HS-5 (cell line): ENCODE measurements around the gene PDIA6.
"Not testable (repeated sequence)": the region's sequence is repeated elsewhere in the genome, so short reads cannot be mapped to it uniquely, and the experiment has no call there.

Experiments
- DNase-seq: peaks from one replicate; pipeline ENCODE4 v3.0.0-alpha.2; 2012; ENCODE audit warnings: low read depth

Gene PDIA6

GRCh38 chr2:10832203-10832936 lies 19.8 kb upstream of the PDIA6 start:
- DNase-seq, result peak; percentile 23

GRCh38 chr2:10831400-10831985 lies 18.9 kb upstream of the PDIA6 start:
- no peak for DNase-seq

- DNase-seq, result no peak
Measured at GRCh38 chr2:10830641-10831399, 18.2 kb upstream of the PDIA6 start.

DNA sequence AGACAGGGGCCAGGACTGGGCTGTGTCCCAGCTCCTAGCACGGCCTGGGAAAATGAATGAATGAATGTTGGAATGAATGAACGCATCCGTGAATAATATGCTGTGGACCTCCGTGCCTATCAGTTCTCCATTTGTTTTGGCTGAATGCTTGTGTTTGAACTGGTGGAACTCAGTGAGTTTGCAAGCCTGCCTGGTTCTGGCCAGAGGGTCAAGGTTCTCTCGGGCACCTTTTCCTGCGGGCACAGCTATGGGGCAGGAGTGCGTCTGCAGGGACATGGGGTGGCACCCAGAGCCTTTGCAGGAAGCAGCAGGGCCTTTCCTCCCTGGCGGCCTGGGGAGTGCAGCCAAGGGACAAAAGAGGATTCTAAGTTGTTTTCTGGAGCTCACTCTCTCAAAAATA lies 17.6 kb upstream of the PDIA6 start:
- no peak for DNase-seq

GRCh38 chr2:10829299-10829698 lies 16.7 kb upstream of the PDIA6 start:
- no peak for DNase-seq

GRCh38 chr2:10828346-10828745 lies 15.8 kb upstream of the PDIA6 start:
- DNase-seq, result no peak

DNA sequence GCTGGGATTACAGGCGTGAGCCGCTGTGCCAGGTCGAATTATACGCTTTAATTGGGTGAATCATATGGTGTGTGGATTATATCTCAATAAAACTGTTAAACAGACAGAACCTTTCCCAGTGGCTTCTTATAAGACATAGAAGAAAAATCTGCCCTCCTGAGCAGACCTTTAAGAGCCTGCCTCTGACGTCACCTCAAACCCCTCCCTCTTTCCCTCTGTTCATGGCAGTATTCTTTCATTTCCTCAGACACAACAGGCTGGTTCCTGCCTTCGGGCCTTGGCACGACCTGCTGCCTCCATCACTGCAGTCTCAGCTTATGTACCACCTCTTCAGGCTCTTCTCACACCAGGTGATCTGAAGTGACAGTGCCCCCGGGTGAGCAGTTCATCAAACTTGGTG lies 14.0 kb upstream of the PDIA6 start:
- no peak for DNase-seq

DNA sequence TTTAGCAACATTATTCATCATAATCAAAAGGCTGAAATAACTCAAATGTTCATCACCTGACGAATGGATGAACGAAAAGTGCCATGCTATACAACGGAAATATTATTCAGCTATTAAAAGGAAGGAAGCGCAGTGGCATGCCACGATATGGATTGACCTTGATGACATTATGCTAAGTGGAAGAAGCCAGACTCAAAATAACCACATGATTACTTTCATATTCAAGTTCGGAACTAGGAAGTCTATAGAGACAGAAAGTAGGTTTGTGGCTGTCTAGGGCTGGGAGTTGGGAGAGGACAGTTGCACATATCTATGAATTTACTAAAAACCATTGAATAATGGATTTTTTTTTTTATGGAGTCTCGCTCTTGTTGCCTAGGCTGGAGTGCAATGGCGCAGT lies 13.4 kb upstream of the PDIA6 start:
- DNase-seq, result no peak

DNA sequence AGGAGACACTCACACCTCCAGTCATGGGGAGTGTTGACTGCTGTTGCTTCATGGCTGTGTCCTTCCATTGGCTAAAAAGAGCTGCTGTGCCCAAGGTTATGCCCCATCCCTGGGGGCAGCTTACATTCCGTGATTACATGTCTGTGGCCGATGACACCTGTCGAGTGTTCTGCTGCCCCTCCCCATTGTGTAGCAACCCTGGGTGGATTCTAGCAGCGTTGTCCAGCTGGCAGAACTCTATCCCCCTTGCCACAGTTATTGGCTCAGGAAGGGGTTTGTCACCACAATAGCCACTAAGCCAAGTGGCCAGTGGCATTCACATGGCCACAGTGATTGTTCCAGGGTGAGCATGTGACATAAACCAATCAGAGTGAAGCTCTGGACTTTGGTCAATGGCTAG lies 11.6 kb upstream of the PDIA6 start:
- DNase-seq, result no peak

- DNase-seq, result no peak
Measured at GRCh38 chr2:10820978-10821695, 8.6 kb upstream of the PDIA6 start.

DNA sequence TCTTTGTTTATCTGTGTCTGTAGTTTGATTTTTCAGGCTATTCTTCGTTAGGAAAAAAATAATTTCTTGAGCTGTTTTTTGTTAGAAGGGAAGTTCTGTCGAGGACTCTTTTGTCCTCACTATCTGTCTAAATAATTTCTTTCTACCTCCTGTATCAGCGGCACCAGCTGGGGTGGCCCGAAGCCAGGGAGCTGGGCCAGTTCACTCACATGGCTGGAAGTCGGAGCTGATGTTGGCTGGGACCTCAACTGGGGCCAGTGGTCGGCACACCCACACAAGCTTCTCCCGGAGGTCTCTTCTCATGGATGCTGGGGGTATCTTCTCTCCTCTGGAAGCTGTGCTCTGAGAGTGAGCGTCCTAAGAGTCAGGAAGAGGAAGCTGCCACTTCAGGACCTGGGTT lies 8.0 kb upstream of the PDIA6 start:
- DNase-seq, result no peak

DNA sequence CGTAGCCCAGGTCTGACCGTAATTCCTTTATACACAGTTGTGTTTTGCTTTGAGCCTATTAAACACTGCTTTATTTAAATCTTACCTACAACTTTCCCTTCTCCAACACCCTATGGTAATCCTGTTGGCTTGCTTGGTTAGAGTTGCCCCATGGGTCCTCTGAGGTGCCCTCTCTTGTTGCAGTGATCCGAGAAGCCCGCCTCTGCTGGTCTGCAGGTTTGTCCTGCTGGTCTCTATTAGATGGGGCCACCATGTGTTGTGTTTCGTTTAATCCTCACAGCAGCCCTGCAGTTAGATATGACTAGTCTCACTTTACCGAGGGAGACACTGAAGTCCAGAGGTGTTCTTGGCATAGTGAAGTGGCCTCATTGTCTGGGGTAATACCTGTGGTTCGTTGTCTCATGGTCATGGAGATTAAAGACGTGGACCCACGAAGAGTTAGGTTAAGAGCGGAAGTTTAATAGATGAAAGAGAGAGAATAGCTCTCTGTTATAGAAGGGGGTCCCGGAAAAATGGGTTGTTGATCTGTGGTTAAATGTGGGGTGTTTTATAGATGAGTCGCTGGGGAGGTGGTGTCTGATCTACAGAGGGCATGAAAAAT lies 7.2 kb upstream of the PDIA6 start:
- no peak for DNase-seq

- no peak for DNase-seq
Measured at GRCh38 chr2:10818984-10819383, 6.4 kb upstream of the PDIA6 start.

DNA sequence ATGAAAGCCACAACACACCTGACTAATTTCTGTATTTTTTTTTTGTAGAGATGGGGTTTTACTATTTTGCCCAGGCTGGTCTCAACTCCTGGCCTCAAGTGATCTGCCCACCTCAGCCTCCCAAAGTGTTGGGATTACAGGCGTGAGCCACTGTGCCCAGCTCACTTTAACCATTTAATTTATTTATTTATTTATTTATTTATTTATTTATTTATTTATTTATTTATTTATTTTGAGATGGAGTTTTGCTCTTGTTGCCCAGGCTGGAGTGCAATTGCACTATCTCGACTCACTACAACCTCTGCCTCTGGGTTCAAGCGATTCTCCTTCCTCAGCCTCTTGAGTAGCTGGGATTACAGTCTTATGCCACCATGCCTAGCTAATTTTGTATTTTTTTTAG lies 5.7 kb upstream of the PDIA6 start:
- DNase-seq, result not testable (repeated sequence)

GRCh38 chr2:10817413-10817812 lies 4.8 kb upstream of the PDIA6 start:
- no peak for DNase-seq

DNA sequence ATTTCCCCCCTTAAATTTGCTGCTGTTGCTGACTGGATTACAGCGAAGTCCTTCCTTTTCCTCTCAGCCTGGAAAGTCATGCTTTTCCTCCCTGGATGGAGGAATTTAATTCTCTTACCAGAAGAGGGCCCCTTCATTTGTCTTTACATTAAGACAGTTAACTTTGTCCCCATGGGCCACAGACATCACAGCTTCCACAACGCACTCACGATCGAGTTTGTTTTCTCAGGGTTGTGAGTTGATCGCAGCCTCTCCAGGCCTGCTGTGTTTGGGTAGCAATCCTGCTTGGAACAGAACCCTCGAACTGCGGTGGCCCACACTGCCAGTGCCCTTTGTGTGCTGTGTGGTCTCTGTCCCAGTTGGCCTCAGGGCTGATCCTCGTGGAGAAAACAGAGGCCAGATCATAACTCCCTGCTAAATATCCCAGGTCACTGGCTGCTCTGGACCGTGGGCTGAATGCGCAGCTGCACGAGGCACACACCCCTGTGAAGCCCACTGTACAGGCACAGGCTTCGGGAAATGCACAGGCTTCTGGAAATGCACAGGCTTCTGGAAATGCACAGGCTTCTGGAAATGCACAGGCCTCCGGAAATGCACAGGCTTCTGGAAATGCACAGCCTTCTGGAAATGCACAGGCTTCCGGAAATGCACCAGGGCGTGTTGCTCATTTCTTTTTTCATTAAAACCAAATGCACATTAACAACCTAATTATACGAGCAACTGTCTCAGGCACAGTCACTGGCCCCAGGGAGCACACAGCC lies 2.2 kb upstream of the PDIA6 start:
- DNase-seq, result no peak

- DNase-seq, result no peak
Measured at GRCh38 chr2:10814142-10814541, 1.6 kb upstream of the PDIA6 start.

DNA sequence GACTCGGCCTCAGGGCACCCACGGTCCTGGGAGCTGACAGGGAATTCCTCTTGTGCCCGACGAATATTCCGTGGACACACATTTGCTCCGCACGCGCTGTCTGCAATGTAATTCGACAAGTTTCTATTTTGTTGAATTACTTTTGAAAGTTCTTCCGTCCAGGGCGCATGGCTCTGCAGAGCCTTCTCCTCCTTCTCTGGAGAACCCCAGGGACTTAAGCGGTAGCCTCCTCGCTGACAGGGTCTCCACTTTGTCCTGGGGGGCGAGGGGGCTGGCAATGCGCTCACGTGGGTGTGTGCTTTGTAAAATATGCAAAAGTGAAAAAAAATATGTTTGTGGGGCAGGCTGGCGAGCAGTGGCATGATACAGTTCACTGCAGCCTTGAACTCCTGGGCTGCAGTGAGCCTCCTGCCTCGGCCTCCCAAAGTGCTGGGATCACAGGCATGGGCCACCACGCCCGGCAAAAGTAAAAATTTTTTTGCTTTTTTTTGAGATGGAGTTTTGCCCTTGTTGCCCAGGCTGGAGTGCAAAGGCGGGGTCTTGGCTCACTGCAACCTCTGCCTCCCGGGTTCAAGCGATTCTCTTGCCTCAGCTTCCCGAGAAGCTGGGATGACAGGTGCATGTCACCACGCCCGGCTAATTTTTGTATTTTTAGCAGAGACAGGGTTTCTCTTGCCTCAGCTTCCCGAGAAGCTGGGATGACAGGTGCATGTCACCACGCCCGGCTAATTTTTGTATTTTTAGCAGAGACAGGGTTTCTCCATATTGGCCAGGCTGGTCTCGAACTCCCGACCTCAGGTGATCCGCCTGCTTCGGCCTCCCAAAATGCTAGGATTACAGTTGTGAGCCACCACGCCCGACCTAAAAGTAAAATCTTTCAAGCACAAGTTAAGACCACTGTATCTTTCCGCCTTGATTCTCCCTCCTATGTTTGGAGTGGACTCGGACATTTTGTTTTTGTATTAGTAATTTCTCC lies 866 bp upstream of the PDIA6 start:
- not testable (repeated sequence) for DNase-seq

DNA sequence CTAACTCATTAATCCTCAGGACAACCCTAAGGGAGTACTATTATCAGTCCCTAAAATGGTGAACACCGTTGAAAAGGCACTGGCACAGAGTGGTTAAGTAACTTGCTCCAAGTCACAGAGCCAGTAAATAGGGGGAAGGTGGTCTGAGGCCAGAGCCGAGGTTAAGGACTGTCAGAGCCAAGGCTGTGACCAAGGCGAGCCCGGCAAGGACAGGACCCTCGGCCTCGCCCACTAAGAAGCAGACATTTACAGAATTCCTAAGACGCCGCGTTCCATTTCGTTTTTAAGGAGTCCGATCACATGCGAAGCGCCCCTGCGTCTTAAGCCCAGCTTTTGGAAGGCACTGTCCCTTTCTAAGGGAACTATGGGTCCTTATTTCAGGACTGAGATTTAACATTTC lies 1.1 kb downstream of the PDIA6 start:
- no peak for DNase-seq
